KOPT-K1 (cell line): ENCODE results near the gene ATP8B2.
"Not testable (repeated sequence)": the region's sequence is repeated elsewhere in the genome, so short reads cannot be mapped to it uniquely, and the experiment has no call there.

Experiments used
- H3K27ac ChIP-seq: fragments of 200-600 bp; sonication (generic); 2 replicates; pipeline ENCODE4 v1.5.1; 2016; ENCODE audit warnings: antibody characterized with exemption, mild to moderate bottlenecking, low read depth, low read length; ENCODE audit not compliant: poor library complexity, severe bottlenecking
- H3K36me3 ChIP-seq: fragments of 200-600 bp; sonication (generic); 2 replicates; pipeline ENCODE4 v1.5.1; 2017; ENCODE audit warnings: antibody characterized with exemption, mild to moderate bottlenecking, low read length, moderate library complexity; ENCODE audit not compliant: insufficient read depth
- H3K9me3 ChIP-seq: fragments of 200-600 bp; sonication (generic); 2 replicates; pipeline ENCODE4 v1.5.1; 2017; ENCODE audit warnings: antibody characterized with exemption, low read length, mild to moderate bottlenecking; ENCODE audit not compliant: insufficient read depth, poor library complexity, severe bottlenecking

ATP8B2 gene

DNA sequence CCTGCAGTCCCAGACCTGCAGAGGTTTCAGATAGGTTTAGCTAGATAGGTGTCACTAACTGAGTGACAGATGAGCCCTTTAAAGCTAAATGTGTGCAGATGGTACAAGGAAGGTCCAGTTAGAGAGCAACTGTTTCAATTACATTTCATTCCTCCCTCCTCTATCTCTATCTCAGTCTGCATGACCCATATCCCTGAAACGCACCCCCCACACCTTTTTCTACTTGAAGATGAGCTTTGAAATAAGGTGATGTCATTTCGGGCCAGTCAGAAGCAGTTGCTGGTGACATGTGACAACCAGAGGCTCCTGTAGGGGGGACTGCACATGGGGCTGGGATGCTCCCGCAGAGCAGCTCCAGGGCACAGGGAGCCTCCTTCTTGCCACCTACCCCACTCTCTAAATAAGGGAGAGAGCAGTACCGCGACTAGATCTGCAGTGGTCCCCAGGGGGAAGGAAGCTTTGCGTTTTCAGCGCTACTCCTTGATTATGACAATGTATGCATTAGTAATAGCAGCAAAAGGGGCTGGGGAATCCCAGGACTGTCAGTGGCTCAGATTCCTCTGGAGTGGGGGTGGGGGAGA is 4.3 kb downstream of the ATP8B2 start:
- H3K9me3 ChIP-seq: no peaks in the 10 kb centered on the region
- H3K27ac ChIP-seq: no peak overlapping the region
- peaks cover 52% of the 10 kb centered on the region for H3K36me3 ChIP-seq

DNA sequence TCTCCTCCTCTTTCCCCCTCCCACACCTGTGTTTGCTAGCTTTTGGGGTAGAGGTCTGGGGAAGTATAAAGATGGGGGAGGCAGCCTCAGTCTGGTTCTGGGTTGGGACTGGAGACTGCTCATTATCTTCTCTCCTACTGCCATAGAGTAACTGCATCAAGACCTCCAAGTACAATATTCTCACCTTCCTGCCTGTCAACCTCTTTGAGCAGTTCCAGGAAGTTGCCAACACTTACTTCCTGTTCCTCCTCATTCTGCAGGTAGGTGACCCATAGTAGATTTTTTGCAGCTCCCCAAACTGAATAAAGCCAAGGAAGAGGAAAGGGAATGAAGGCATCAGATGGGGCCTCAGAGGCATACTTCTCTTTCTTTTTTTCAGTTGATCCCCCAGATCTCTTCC is 5.3 kb downstream of the ATP8B2 start:
- peak overlapping the region; percentile 5 for H3K27ac ChIP-seq
- peaks cover 59% of the 10 kb centered on the region for H3K36me3 ChIP-seq
- no peaks in the 10 kb centered on the region for H3K9me3 ChIP-seq

DNA sequence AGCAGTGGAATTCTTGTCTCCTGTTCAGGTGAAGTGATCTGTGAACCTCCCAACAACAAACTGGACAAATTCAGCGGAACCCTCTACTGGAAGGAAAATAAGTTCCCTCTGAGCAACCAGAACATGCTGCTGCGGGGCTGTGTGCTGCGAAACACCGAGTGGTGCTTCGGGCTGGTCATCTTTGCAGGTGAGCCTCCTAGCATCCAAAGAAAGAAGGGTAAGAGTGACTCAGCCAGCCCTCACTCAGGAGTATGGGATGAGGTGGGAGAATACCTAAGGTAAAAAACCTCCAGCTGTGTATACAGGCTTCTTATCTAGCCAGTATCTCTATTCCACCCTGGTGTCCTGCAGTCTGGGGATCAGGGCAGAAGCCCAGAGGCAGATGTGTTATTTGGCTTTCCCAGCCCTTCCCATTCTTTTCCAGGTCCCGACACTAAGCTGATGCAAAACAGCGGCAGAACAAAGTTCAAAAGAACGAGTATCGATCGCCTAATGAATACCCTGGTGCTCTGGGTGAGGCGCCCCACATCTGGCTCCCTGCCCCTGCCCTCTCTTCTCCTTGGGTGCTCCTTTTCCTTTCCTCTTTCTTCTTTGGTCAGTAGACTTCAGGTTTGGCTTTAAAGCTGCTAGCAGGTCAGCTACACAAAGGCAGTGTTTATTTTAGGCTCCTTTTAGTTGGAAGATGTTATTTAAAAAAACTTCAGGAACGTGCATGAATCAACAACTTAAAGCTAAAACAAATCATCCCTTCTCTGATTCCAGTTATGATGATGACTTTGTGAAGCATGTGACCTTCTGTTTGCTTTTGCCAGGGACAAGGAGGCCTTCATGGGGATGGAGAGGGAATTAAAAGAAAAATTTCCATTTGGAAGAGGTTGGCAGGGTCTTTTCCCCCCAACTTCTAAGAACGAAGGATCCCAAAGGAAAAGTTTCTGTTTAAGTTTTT is 9.0 kb downstream of the ATP8B2 start:
- no peaks in the 10 kb centered on the region for H3K9me3 ChIP-seq
- peaks cover 93% of the 10 kb centered on the region for H3K36me3 ChIP-seq
- peak overlapping the region; percentile 6 for H3K27ac ChIP-seq

DNA sequence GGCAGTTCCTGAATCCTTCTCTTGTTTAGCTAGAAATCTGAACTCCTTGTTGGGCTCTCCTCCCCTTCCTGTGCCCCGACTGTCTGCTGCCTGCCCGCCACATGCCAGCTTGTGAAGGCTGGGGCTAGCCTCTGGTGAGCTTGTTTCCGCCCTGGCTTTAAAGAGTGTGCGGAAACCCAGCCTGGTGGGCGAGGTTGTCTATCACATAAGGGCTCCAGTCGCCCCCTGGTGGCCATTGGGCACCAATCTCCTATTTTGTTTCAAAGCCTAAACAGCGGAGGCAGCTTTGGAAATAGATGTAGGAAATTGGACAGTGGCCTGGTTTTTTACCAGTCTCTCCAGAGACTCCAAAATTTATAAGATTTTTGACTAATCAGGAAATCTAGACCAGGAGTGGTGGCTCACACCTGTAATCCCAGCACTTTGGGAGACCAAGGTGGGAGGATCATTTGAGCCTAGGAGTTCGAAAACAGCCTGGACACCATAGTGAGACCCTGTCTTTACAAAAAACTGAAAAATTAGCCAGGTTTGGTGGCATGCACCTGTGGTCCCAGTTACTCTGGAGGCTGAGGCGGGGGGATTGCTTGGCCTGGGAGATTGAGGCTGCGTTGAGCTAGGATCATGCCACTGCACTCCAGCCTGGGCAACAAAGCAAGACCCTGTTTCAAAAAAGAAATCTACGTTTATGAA is 9.8 kb downstream of the ATP8B2 start:
- H3K9me3 ChIP-seq: no peaks in the 10 kb centered on the region
- H3K36me3 ChIP-seq: peaks cover 93% of the 10 kb centered on the region
- peak overlapping the region; percentile 6 for H3K27ac ChIP-seq

DNA sequence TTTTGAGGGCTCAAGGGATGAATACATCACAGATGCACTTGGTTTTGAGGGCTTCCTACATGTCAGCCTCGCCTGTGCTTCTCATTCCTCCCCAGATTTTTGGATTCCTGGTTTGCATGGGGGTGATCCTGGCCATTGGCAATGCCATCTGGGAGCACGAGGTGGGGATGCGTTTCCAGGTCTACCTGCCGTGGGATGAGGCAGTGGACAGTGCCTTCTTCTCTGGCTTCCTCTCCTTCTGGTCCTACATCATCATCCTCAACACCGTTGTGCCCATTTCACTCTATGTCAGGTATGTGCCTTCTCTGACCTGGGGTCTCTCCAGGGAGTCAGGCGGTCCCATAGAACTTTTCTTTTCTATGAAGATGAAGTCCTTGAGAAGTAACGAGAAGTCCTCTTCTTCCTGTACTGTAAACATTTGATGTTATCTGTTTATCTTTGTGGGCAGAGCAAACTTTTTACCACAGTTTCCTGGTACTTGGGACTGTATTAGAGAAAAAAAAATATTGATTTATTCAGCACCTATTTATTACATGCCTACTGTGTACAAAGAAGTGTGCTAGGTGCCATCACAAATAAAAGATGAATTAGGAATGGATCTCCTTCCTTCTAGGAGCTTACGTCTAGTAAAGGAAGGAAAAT is 12.0 kb downstream of the ATP8B2 start:
- H3K36me3 ChIP-seq: peaks cover 93% of the 10 kb centered on the region
- H3K9me3 ChIP-seq: no peaks in the 10 kb centered on the region
- H3K27ac ChIP-seq: peak overlapping the region; percentile 2

DNA sequence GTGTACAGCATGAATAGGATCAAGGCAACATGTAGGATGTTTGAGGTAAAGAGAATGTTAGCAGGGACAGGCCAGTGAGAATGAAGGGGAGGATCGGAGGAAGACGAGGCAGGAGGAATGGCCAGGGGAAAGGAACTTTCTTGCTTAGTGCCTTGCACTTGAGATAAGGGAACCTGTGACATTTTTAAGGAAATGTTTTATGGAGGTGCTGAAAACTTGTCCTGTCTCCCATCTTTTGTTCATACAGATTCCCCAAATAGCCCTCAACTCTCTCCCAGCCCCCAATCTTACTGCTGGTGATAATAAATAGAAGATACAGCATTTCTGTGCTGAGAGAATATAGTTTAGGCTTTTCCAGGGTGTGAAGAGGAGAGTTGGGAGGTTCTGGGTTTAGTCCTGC is 13.6 kb downstream of the ATP8B2 start:
- Histone ChIP-seq H3K36me3 (peaks cover 93% of the 10 kb centered on the region), H3K27ac (no peak overlapping the region), H3K9me3 (no peaks in the 10 kb centered on the region)

DNA sequence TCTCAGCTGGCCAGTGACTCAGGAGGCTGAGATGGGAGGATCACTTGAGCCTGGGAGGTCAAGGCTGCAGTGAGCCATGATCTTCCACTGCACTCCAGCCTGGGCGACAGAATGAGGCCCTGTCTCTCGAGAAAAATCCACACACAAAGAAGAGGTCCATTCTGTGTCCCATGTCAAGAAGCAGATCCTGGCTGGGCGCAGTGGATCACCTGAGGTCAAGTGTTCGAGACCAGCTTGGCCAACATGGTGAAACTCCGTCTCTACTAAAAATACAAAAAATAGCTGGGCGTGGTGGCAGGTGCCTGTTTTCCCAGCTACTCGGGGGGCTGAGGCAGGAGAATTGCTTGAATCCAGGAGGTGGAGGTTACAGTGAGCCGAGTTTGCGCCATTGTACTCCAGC is 16.0 kb downstream of the ATP8B2 start:
- peaks cover 97% of the 10 kb centered on the region for H3K36me3 ChIP-seq
- H3K9me3 ChIP-seq, H3K27ac ChIP-seq: not testable (repeated sequence)

DNA sequence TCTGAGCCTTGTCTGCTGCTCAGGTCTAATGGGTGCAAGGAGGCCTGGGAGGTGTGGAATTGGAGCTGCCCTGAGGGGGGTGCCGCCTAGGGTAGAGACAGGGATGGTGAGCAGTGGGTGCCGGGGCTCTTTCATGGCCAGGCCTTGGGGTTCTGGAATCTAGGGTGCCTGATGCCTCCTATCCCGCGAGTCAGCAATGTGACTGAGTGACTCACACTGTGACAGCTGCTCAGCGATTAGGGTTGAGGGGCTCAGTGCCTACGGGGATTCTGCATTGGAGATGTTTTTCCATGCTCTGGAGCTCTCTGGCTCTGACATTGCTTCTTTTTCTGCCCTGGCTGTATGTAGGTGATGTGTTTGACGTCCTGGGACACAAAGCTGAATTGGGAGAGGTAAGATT is 16.8 kb downstream of the ATP8B2 start:
- no peaks in the 10 kb centered on the region for H3K9me3 ChIP-seq
- H3K36me3 ChIP-seq: peaks cover 98% of the 10 kb centered on the region
- peak overlapping the region; percentile 24 for H3K27ac ChIP-seq

DNA sequence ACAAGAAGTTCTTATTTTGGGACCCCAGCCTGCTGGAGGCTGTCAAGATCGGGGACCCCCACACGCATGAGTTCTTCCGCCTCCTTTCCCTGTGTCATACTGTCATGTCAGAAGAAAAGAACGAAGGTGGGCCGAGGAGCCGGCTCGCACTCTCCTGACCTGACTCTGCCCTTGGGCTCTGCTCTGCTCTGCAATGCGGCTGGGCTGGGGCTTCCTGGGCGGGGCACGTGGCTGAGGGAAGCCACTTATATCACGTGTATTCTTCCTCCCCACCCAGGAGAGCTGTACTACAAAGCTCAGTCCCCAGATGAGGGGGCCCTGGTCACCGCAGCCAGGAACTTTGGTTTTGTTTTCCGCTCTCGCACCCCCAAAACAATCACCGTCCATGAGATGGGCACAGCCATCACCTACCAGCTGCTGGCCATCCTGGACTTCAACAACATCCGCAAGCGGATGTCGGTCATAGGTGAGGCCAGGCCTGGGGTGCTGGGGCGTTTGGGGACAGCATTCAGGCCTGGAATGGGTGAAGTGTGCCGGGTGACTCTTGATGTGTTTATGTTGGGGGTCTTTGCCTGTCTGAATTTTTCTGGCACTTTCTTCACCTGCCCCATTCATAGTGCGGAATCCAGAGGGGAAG is 17.6 kb downstream of the ATP8B2 start:
- Histone ChIP-seq H3K27ac (peak overlapping the region; percentile 24), H3K36me3 (peaks cover 97% of the 10 kb centered on the region), H3K9me3 (no peaks in the 10 kb centered on the region)

DNA sequence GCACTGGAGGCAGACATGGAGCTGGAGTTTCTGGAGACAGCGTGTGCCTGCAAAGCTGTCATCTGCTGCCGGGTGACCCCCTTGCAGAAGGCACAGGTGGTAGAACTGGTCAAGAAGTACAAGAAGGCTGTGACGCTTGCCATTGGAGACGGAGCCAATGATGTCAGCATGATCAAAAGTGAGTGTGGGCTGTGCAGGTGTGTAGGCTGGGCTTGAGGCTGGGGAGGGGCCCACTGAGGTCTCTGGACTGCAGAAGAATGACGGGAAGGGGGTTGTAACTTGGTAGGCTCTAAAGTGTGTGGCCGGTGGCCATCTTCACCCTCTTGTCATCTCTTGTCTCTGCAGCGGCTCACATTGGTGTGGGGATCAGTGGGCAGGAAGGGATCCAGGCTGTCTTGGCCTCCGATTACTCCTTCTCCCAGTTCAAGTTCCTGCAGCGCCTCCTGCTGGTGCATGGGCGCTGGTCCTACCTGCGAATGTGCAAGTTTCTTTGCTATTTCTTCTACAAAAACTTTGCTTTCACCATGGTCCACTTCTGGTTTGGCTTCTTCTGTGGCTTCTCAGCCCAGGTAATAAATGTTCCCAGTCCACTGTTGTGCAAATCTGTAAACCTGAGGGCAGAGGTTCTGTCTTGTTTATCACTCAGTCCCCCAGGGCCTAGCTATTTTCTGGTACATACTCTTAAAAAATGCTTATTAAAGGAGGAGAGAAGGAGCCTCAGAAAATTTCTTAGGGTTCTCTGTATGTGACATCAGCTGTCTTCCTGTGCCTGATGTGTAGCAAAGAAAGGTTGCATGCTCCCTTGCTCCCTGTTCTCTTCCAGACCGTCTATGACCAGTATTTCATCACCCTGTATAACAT is 19.9 kb downstream of the ATP8B2 start:
- Histone ChIP-seq H3K36me3 (peaks cover 96% of the 10 kb centered on the region), H3K9me3 (no peaks in the 10 kb centered on the region), H3K27ac (no peak overlapping the region)

DNA sequence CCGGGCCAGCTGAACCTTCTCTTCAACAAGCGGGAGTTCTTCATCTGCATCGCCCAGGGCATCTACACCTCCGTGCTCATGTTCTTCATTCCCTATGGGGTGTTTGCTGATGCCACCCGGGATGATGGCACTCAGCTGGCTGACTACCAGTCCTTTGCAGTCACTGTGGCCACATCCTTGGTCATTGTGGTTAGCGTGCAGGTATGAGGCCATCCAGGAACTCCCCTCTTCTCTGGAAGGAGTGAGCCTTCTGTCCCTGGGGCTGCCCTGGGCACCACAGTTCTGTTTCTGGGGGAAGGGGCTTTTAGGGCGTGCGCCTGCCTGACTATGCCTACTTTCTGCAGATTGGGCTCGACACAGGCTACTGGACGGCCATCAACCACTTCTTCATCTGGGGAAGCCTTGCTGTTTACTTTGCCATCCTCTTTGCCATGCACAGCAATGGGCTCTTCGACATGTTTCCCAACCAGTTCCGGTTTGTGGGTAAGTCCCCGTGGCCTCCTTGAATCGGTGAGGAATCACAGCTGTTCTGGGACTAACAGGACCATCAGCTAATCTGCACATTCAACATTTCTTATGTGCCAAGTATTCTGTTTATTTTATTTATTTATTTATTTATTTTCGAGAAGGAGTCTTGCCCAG is 21.1 kb downstream of the ATP8B2 start:
- Histone ChIP-seq H3K9me3 (no peaks in the 10 kb centered on the region), H3K36me3 (peaks cover 88% of the 10 kb centered on the region), H3K27ac (no peak overlapping the region)

DNA sequence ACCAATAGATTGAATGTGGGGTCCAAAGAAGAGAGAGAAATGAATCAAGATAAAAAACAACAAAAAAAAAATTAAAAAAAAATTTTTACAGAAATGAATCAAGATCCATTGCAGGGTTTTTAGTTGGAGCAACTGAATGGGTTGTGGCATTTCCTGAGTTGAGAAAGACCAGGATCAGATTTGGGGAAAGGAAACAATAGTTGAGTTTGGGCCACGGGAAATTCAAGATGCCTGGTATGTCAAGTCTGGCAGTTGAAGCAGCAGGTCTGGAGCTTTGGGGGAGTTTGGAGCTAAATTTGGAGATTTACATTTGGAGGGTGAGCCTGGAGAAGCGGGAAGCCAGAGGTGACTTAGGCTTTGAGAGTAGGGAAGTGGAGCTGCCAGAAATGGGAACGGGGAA is 22.6 kb downstream of the ATP8B2 start:
- no peak overlapping the region for H3K27ac ChIP-seq
- H3K9me3 ChIP-seq: no peaks in the 10 kb centered on the region
- H3K36me3 ChIP-seq: peaks cover 74% of the 10 kb centered on the region

DNA sequence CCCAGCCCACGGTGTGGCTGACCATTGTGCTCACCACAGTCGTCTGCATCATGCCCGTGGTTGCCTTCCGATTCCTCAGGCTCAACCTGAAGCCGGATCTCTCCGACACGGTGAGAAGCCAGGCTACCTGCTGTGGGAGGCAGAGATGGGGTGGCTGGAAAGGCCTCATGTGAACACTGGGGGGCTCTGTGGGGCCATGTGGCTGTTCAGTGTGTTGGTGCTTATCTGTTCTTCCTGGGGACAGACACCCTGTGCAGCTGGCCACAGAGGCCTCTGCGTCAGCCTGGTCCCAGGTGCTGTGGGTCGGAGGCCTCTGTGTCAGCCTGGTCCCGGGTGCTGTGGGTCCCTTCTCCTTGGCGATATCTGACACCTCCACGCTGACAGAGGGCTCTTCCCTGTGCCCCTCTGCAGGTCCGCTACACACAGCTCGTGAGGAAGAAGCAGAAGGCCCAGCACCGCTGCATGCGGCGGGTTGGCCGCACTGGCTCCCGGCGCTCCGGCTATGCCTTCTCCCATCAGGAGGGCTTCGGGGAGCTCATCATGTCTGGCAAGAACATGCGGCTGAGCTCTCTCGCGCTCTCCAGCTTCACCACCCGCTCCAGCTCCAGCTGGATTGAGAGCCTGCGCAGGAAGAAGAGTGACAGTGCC is 23.2 kb downstream of the ATP8B2 start:
- H3K9me3 ChIP-seq: no peaks in the 10 kb centered on the region
- peaks cover 68% of the 10 kb centered on the region for H3K36me3 ChIP-seq
- no peak overlapping the region for H3K27ac ChIP-seq
